ENCODE measurements around the gene MED13L. TPM values are rescaled to one million over a fixed set of nuclear protein-coding genes. Genes with fewer than 3 reads are reported as not detected.
A peak's percentile ranks its signal among the peaks of the same experiment; 100 is the strongest.

The MED13L gene
- polyA plus RNA-seq, 1 of the 3 experiments (the other 2 are of a cell fraction) = 17.1 TPM

- no peaks in the 10 kb centered on the region for H3K9me3 ChIP-seq
- DNase-seq = no peak
- H3K27me3 ChIP-seq (ENCODE audit: insufficient read depth) = no peaks in the 10 kb centered on the region
- H3K4me1 ChIP-seq (ENCODE audit: control insufficient read depth in 1 of 2, insufficient read depth in 2 of 2, low read depth in 1 of 2, low read length in 1 of 2) = peaks cover 4 to 38% of the 10 kb centered on the region in 2 experiments
- H3K4me2 ChIP-seq = no peak overlapping the region
- peaks cover 0 to 9% of the 10 kb centered on the region in 2 experiments for H3K36me3 ChIP-seq (replicated peaks in 1 of 2; ENCODE audit: control insufficient read depth in 1 of 2, insufficient read depth in 2 of 2, low read length in 1 of 2)
- H3K9ac ChIP-seq = no peak overlapping the region
- no peaks in the 10 kb centered on the region for H3K9me2 ChIP-seq
- peaks cover 41% of the 10 kb centered on the region for H3F3A ChIP-seq (replicated peaks; ENCODE audit: insufficient read depth)
- ChIA-PET POLR2A (no interaction called here), CTCF (interaction anchor here (0.7 to 1.6 kb wide), 3 partner anchors 39 to 521 kb away, joined by 3 read pairs; no protein-coding TSS in a partner anchor)
- no peak overlapping the region for H3K4me3 ChIP-seq (ENCODE audit: low read depth in 2 of 2, low read length in 1 of 2)
- H3K79me2 ChIP-seq (ENCODE audit: insufficient read depth) = peaks cover 100% of the 10 kb centered on the region
- WGBS (ENCODE audit: low lambda C conversion rate) = 90% methylated on average over 1 of the region's 1 CpG
- peak overlapping the region in 1 of 2 experiments; percentile 27; a peak in 1 of 4 replicates for H3K27ac ChIP-seq (ENCODE audit: low read depth in 2 of 2, low read length in 1 of 2)
- TF ChIP-seq RFX5 (IDR thresholded peaks at IDR 0.05; ENCODE audit: low read length) = no peak
- H2AFZ ChIP-seq (ENCODE audit: low read depth) = no peak overlapping the region
- peaks cover 99% of the 10 kb centered on the region for H4K20me1 ChIP-seq (ENCODE audit: insufficient read depth)
Observed at GRCh38 chr12:116187151-116187511, 90.4 kb downstream of the MED13L start.

- H3K9me3 ChIP-seq = no peaks in the 10 kb centered on the region
- 98% methylated on average over 3 of the region's 3 CpGs for WGBS (ENCODE audit: low lambda C conversion rate)
- H2AFZ ChIP-seq (ENCODE audit: low read depth) = no peak overlapping the region
- H3K4me2 ChIP-seq = no peak overlapping the region
- peaks cover 100% of the 10 kb centered on the region for H4K20me1 ChIP-seq (ENCODE audit: insufficient read depth)
- DNase-seq = no peak
- no peaks in the 10 kb centered on the region for H3K27me3 ChIP-seq (ENCODE audit: insufficient read depth)
- peaks cover 41% of the 10 kb centered on the region for H3F3A ChIP-seq (replicated peaks; ENCODE audit: insufficient read depth)
- H3K27ac ChIP-seq (ENCODE audit: low read depth in 2 of 2, low read length in 1 of 2) = peak overlapping the region in 1 of 2 experiments; percentile 27; a peak in 1 of 4 replicates
- ChIA-PET CTCF (interaction anchor here (0.7 to 1.6 kb wide), 3 partner anchors 40 to 522 kb away, joined by 3 read pairs; no protein-coding TSS in a partner anchor), POLR2A (no interaction called here)
- H3K36me3 ChIP-seq (replicated peaks in 1 of 2; ENCODE audit: control insufficient read depth in 1 of 2, insufficient read depth in 2 of 2, low read length in 1 of 2) = peaks cover 0 to 4% of the 10 kb centered on the region in 2 experiments
- no peak overlapping the region for H3K4me3 ChIP-seq (ENCODE audit: low read depth in 2 of 2, low read length in 1 of 2)
- TF ChIP-seq GATA2 (CRISPR knock-in tag; IDR thresholded peaks at IDR 0.05) (no peak), ZBTB33 (IDR thresholded peaks at IDR 0.05; ENCODE audit: borderline replicate concordance, low read depth) (no peak), EP300 (IDR thresholded peaks at IDR 0.05; ENCODE audit: borderline replicate concordance in 1 of 2, low read depth in 1 of 2, low read length in 1 of 2) (no peak), FOXJ3 (CRISPR knock-in tag; IDR thresholded peaks at IDR 0.05) (no peak), SMC3 (IDR thresholded peaks at IDR 0.05; ENCODE audit: low read depth, low read length) (no peak)
- H3K9me2 ChIP-seq = no peaks in the 10 kb centered on the region
- H3K9ac ChIP-seq = no peak overlapping the region
- peaks cover 100% of the 10 kb centered on the region for H3K79me2 ChIP-seq (ENCODE audit: insufficient read depth)
- peaks cover 4 to 38% of the 10 kb centered on the region in 2 experiments for H3K4me1 ChIP-seq (ENCODE audit: control insufficient read depth in 1 of 2, insufficient read depth in 2 of 2, low read depth in 1 of 2, low read length in 1 of 2)
Observed at GRCh38 chr12:116186482-116187150, 90.9 kb downstream of the MED13L start.

- H3K9me3 ChIP-seq = no peaks in the 10 kb centered on the region
- peak overlapping the region in 1 of 2 experiments; percentile 40; a peak in 1 of 4 replicates for H3K27ac ChIP-seq (ENCODE audit: low read depth in 2 of 2, low read length in 1 of 2)
- TF ChIP-seq USF2 (IDR thresholded peaks at IDR 0.05; ENCODE audit: borderline replicate concordance, low read depth, low read length) = no peak
- no peak for TF ChIP-seq ZBTB33 (IDR thresholded peaks at IDR 0.05; ENCODE audit: borderline replicate concordance, low read depth)
- TF ChIP-seq POLR2AphosphoS5 (IDR thresholded peaks at IDR 0.05; ENCODE audit: low read depth, low read length) = no peak
- TF ChIP-seq RCOR1 (IDR thresholded peaks at IDR 0.05; ENCODE audit: low read length) = no peak
- no peak for TF ChIP-seq GABPA (IDR thresholded peaks at IDR 0.05; ENCODE audit: low read depth)
- TF ChIP-seq RFX5 (IDR thresholded peaks at IDR 0.05; ENCODE audit: low read length) = no peak
- H3K27me3 ChIP-seq (ENCODE audit: insufficient read depth) = no peaks in the 10 kb centered on the region
- peaks cover 4 to 38% of the 10 kb centered on the region in 2 experiments for H3K4me1 ChIP-seq (ENCODE audit: control insufficient read depth in 1 of 2, insufficient read depth in 2 of 2, low read depth in 1 of 2, low read length in 1 of 2)
- ChIA-PET CTCF (no interaction called here), POLR2A (no interaction called here)
- peaks cover 0 to 4% of the 10 kb centered on the region in 2 experiments for H3K36me3 ChIP-seq (replicated peaks in 1 of 2; ENCODE audit: control insufficient read depth in 1 of 2, insufficient read depth in 2 of 2, low read length in 1 of 2)
- H3K79me2 ChIP-seq (ENCODE audit: insufficient read depth) = peaks cover 100% of the 10 kb centered on the region
- H3K4me3 ChIP-seq (ENCODE audit: low read depth in 2 of 2, low read length in 1 of 2) = no peak overlapping the region
- DNase-seq = no peak
- H2AFZ ChIP-seq (ENCODE audit: low read depth) = no peak overlapping the region
- H4K20me1 ChIP-seq (ENCODE audit: insufficient read depth) = peaks cover 100% of the 10 kb centered on the region
- 98% methylated on average over 2 of the region's 2 CpGs for WGBS (ENCODE audit: low lambda C conversion rate)
- no peak overlapping the region for H3K9ac ChIP-seq
- peaks cover 41% of the 10 kb centered on the region for H3F3A ChIP-seq (replicated peaks; ENCODE audit: insufficient read depth)
- no peaks in the 10 kb centered on the region for H3K9me2 ChIP-seq
- H3K4me2 ChIP-seq = peak overlapping the region; percentile 26; the same call in 1 of the 2 replicates
Observed at GRCh38 chr12:116184763-116185162, 92.7 kb downstream of the MED13L start.

Measured in SK-N-SH (cell line).